Suprapubic skin (tissue), 4 donors: ENCODE measurements around the gene ABCA6. TPM values are rescaled to one million over a fixed set of nuclear protein-coding genes. Genes with fewer than 3 reads are reported as not detected.
"Not testable (repeated sequence)": the region's sequence is repeated elsewhere in the genome, so short reads cannot be mapped to it uniquely, and the experiment has no call there.

ENCODE experiments used
- DNase-seq, 2 donors: peaks; one replicate each; pipeline ENCODE4 v3.0.0-alpha.2; 2019; ENCODE audit warnings: low spot score in 2 of 2
- H3K27ac ChIP-seq: fragments of 200-600 bp; sonication (generic); one replicate; pipeline ENCODE4 v1.5.1; 2019
- H3K27me3 ChIP-seq: fragments of 200-600 bp; sonication (generic); one replicate; pipeline ENCODE4 v1.5.1; 2019
- H3K36me3 ChIP-seq: fragments of 200-600 bp; sonication (generic); one replicate; pipeline ENCODE4 v1.5.1; 2019
- H3K4me1 ChIP-seq: fragments of 200-600 bp; sonication (generic); one replicate; pipeline ENCODE4 v1.5.1; 2019
- H3K4me3 ChIP-seq: fragments of 200-600 bp; sonication (generic); one replicate; pipeline ENCODE4 v1.5.1; 2019; ENCODE audit warnings: mild to moderate bottlenecking
- H3K9me3 ChIP-seq: fragments of 200-600 bp; sonication (generic); one replicate; pipeline ENCODE4 v1.5.1; 2019
- EP300 ChIP-seq: sonication (generic); formaldehyde crosslinking; IDR thresholded peaks from one replicate; pipeline ENCODE4 v1.6.1; 2017; ENCODE audit warnings: antibody characterized with exemption
- POLR2A ChIP-seq, 2 donors: fragments of 450-650 bp; IDR thresholded peaks; one replicate each; pipeline ENCODE4 v1.6.1; 2017; ENCODE audit warnings: antibody characterized with exemption in 2 of 2, mild to moderate bottlenecking in 2 of 2, moderate library complexity in 2 of 2
- POLR2AphosphoS5 ChIP-seq, 3 donors: sonication (generic); formaldehyde crosslinking; IDR thresholded peaks; one replicate each; pipeline ENCODE4 v1.6.1; 2017; ENCODE audit warnings: antibody characterized with exemption in 3 of 3
- WGBS: methylation state at CpG from one replicate; pipeline ENCODE4 v1.1.5; 2018; 5-methylcytosine and 5-hydroxymethylcytosine counted together
- total RNA-seq, 4 donors: library from RNA; depleted of rRNA; stranded (reverse); fragments of >200 nt; gene quantifications; one replicate each; pipeline ENCODE4 v1.1.0, GENCODE V29; 2016
- TF ChIP-seq, protein P1 (sequence below), 2 donors: fragments of 200-600 bp in 1 of 2; fragments of 450-650 bp in 1 of 2; sonication (generic) in 1 of 2; IDR thresholded peaks; one replicate each; pipeline ENCODE4 v1.5.1; 2016 to 2019; ENCODE audit warnings: antibody characterized with exemption in 2 of 2, mild to moderate bottlenecking in 1 of 2, moderate library complexity in 1 of 2

The ABCA6 gene
- total RNA-seq, 4 donors from 2014 or later, result 6.6 to 43.0 (median 17.8) TPM

DNA sequence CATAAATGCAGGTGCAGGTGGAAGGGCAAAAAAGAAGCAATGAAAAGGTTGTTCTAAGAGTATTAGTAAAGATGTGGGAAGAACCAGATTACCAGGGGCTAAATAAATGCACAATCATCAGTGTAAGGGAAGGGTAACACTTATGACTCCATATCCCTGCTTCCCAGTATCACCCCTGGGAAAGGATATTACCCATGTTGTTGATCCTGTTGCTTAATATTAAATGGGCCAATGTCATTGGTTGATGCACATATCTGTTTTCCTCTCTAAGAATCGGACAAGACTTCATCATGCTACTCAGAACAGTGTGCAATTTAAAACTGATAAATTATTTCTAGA, 34.7 kb upstream of the ABCA6 start:
- WGBS, result 97% methylated on average over 1 of the region's 1 CpG
- no peak overlapping the region for H3K27ac ChIP-seq
- no peak for TF ChIP-seq EP300
- TF ChIP-seq POLR2A (IDR thresholded peaks at IDR 0.05), result no peak
- no peak for TF ChIP-seq POLR2AphosphoS5 (IDR thresholded peaks at IDR 0.05)
- TF ChIP-seq, protein P1, sequence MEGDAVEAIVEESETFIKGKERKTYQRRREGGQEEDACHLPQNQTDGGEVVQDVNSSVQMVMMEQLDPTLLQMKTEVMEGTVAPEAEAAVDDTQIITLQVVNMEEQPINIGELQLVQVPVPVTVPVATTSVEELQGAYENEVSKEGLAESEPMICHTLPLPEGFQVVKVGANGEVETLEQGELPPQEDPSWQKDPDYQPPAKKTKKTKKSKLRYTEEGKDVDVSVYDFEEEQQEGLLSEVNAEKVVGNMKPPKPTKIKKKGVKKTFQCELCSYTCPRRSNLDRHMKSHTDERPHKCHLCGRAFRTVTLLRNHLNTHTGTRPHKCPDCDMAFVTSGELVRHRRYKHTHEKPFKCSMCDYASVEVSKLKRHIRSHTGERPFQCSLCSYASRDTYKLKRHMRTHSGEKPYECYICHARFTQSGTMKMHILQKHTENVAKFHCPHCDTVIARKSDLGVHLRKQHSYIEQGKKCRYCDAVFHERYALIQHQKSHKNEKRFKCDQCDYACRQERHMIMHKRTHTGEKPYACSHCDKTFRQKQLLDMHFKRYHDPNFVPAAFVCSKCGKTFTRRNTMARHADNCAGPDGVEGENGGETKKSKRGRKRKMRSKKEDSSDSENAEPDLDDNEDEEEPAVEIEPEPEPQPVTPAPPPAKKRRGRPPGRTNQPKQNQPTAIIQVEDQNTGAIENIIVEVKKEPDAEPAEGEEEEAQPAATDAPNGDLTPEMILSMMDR (IDR thresholded peaks at IDR 0.05), result no peak
- H3K36me3 ChIP-seq, result no peaks in the 10 kb centered on the region
- peaks cover 8% of the 10 kb centered on the region for H3K4me1 ChIP-seq
- DNase-seq, result no peak
- no peaks in the 10 kb centered on the region for H3K9me3 ChIP-seq
- H3K27me3 ChIP-seq, result no peaks in the 10 kb centered on the region
- H3K4me3 ChIP-seq, result no peak overlapping the region

- 81% methylated on average over 4 of the region's 4 CpGs for WGBS
- no peaks in the 10 kb centered on the region for H3K9me3 ChIP-seq
- no peaks in the 10 kb centered on the region for H3K27me3 ChIP-seq
- TF ChIP-seq POLR2A (IDR thresholded peaks at IDR 0.05) (no peak), EP300 (no peak), POLR2AphosphoS5 (IDR thresholded peaks at IDR 0.05) (no peak)
- TF ChIP-seq, protein P1 (IDR thresholded peaks at IDR 0.05), result no peak
- H3K4me3 ChIP-seq, result no peak overlapping the region
- no peaks in the 10 kb centered on the region for H3K36me3 ChIP-seq
- DNase-seq, result no peak
- peaks cover 8% of the 10 kb centered on the region for H3K4me1 ChIP-seq
- H3K27ac ChIP-seq, result peak overlapping the region; percentile 37
These were observed 34.1 kb upstream of the ABCA6 start for GRCh38 chr17:69175625-69176456.

GRCh38 chr17:69175262-69175624, 33.5 kb upstream of the ABCA6 start:
- DNase-seq, result no peak
- H3K27me3 ChIP-seq, result no peaks in the 10 kb centered on the region
- H3K4me3 ChIP-seq, result no peak overlapping the region
- WGBS, result 92% methylated on average over 4 of the region's 4 CpGs
- H3K4me1 ChIP-seq, result peaks cover 8% of the 10 kb centered on the region
- H3K36me3 ChIP-seq, result no peaks in the 10 kb centered on the region
- TF ChIP-seq EP300 (no peak), POLR2A (IDR thresholded peaks at IDR 0.05) (no peak), POLR2AphosphoS5 (IDR thresholded peaks at IDR 0.05) (no peak)
- TF ChIP-seq, protein P1 (IDR thresholded peaks at IDR 0.05), result no peak
- H3K27ac ChIP-seq, result peak overlapping the region; percentile 37
- no peaks in the 10 kb centered on the region for H3K9me3 ChIP-seq

- TF ChIP-seq POLR2A (IDR thresholded peaks at IDR 0.05) (no peak), POLR2AphosphoS5 (IDR thresholded peaks at IDR 0.05) (no peak), EP300 (no peak)
- TF ChIP-seq, protein P1 (IDR thresholded peaks at IDR 0.05), result no peak
- Histone ChIP-seq H3K27ac (no peak overlapping the region), H3K4me3 (no peak overlapping the region), H3K27me3 (no peaks in the 10 kb centered on the region), H3K9me3 (no peaks in the 10 kb centered on the region), H3K36me3 (no peaks in the 10 kb centered on the region), H3K4me1 (peaks cover 1% of the 10 kb centered on the region)
- 73% methylated on average over 2 of the region's 2 CpGs for WGBS
- DNase-seq, result no peak
These were observed 31.4 kb upstream of the ABCA6 start for GRCh38 chr17:69173118-69173517.

DNA sequence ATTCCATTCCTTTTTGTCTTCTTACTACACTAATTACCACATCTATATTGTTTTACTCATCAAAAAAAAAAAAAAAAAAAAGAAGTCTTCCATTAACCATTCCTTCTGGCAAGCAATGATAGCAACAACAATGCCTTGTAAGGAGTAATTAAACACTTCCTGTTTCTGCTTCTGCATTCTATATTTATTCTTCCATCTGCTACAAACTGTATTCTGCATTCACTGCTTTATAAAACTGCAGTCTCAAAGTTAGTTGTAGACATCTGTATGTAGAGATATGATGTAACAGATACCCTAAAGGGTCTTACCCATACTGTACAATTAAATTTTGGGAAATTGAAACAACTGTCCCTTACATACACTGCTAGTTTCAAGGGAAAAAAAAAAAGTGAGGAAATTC, 28.7 kb upstream of the ABCA6 start:
- no peaks in the 10 kb centered on the region for H3K36me3 ChIP-seq
- TF ChIP-seq POLR2AphosphoS5 (IDR thresholded peaks at IDR 0.05) (no peak), EP300 (no peak), POLR2A (IDR thresholded peaks at IDR 0.05) (no peak)
- TF ChIP-seq, protein P1 (IDR thresholded peaks at IDR 0.05), result no peak
- H3K27me3 ChIP-seq, result no peaks in the 10 kb centered on the region
- no peaks in the 10 kb centered on the region for H3K4me1 ChIP-seq
- H3K4me3 ChIP-seq, result no peak overlapping the region
- H3K27ac ChIP-seq, result no peak overlapping the region
- H3K9me3 ChIP-seq, result no peaks in the 10 kb centered on the region
- no peak for DNase-seq

DNA sequence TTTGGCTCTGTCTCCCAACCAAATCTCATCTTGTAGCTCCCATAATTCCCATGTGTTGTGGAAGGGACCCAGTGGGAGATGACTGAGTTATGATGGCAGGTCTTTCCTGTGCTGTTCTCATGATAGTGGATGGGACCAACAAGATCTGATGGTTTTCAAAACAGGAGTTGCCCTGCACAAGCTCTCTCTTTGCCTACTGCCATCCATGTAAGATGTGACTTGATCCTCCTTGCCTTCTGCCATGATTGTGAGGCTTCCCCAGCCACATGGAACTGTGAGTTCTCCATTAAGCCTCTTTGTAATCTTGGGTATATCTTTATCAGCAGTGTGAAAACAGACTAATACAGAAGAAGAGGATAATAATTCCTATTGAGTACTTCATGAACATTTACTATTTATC, 26.9 kb upstream of the ABCA6 start:
- not testable (repeated sequence) for H3K4me3 ChIP-seq, H3K9me3 ChIP-seq, DNase-seq, H3K27me3 ChIP-seq, H3K27ac ChIP-seq, H3K36me3 ChIP-seq, H3K4me1 ChIP-seq
